ENCODE measurements around the gene ZNF521.

- TF ChIP-seq, protein P1, sequence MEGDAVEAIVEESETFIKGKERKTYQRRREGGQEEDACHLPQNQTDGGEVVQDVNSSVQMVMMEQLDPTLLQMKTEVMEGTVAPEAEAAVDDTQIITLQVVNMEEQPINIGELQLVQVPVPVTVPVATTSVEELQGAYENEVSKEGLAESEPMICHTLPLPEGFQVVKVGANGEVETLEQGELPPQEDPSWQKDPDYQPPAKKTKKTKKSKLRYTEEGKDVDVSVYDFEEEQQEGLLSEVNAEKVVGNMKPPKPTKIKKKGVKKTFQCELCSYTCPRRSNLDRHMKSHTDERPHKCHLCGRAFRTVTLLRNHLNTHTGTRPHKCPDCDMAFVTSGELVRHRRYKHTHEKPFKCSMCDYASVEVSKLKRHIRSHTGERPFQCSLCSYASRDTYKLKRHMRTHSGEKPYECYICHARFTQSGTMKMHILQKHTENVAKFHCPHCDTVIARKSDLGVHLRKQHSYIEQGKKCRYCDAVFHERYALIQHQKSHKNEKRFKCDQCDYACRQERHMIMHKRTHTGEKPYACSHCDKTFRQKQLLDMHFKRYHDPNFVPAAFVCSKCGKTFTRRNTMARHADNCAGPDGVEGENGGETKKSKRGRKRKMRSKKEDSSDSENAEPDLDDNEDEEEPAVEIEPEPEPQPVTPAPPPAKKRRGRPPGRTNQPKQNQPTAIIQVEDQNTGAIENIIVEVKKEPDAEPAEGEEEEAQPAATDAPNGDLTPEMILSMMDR (IDR thresholded peaks at IDR 0.05): no peak
- TF ChIP-seq POLR2AphosphoS5 (IDR thresholded peaks at IDR 0.05): no peak
- TF ChIP-seq POLR2A (IDR thresholded peaks at IDR 0.05): no peak
These were observed 262.5 kb downstream of the ZNF521 start for GRCh38 chr18:25089470-25089869.
